Measurements from ENCODE around the gene ASCC1. TPM values are rescaled to one million over a fixed set of nuclear protein-coding genes. Genes with fewer than 3 reads are reported as not detected.
"Not testable (repeated sequence)": the region's sequence is repeated elsewhere in the genome, so short reads cannot be mapped to it uniquely, and the experiment has no call there.

ASCC1 gene
- polyA plus RNA-seq, 1 donor: 22.8 TPM

DNA sequence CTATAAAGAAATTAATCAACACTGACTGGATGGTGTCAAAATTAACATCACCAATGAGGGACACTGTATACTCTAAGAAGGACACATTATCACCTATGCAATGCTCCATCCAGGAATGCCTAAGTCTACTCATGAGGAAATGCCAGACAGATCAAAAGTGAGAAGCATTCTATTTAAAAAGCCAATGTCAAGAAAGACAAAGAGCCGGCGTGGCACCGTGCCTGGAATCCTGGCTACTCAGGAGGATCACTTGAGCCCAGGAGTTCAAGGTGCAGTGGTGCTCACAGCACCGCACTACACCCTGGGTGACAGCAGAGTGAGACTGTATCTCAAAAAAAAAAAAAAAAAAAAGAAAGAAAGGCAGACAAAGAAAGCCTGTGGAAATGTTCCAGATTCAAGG lies 45.8 kb downstream of the ASCC1 start:
- no peak for DNase-seq

DNA sequence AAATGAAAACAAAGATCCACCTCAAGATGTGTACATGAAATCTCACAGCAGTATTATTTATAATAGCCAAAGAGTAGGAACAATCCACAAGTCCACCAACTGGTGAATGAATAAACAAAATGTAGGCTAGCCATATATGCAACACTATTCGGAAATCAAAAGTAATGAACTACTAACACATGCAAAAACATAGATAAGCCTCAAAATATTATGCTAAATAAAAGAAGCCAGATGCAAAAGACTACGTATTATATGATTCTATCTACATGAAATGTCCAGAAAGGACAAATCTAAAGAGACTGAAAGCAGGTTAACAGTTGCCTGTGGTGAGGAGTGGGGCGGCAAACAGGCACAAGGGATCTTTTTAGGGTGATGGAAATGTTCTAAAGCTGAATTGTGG lies 49.0 kb downstream of the ASCC1 start:
- DNase-seq: no peak

DNA sequence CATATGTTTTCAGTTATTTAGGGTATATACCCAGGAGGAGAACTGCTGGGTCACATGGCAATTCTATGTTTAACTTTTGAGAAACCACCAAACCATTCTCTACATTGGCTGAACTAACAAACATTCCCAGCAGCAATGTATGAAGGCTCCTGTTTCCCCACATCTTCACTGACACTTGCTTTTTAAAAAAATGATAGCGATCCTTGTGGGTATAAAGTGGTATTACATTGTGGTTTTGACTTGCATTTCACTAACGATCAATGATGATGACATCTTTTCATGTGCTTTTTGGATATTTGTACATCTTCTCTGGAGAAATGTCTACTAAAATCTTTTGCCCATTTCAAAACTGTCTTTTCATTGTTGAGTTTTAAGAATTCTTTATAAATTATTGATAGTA lies 51.5 kb downstream of the ASCC1 start:
- DNase-seq: no peak

DNA sequence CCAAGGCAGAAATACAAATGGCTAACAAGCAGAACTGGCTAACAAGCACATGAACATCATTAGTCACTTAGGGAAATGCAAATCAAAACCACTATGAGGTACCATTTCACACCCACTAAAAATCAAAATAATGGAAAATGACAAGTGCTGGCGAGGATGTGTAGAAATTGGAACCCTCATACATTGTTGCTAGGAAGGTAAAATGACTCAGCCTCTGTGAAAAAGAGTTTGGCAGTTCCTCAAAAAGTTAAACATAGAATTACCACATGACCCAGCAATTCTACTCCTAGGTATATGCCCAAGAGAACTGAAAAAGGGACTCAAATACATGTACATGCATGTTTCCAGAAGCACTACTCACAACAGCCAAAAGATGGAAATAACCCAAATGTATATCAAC lies 53.1 kb downstream of the ASCC1 start:
- no peak for DNase-seq

DNA sequence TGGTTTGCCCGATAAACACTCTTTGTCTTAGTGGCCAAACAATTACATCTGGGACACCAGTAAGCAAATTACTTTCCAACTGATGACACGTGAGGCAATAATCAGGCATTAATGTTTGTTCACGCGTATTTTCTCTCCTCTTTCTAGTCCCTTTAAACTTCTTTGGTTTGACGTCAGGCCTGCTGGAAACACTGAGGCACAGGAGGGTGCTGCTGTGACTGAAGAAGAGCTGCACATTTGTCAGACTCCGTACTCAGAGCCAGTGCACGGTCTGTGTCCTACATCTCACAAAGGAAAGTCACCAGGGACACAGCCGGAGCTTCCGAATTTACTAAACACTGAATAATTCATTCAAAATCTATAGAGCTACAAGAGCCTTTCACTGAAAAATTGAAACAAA lies 57.9 kb downstream of the ASCC1 start:
- DNase-seq: no peak

DNA sequence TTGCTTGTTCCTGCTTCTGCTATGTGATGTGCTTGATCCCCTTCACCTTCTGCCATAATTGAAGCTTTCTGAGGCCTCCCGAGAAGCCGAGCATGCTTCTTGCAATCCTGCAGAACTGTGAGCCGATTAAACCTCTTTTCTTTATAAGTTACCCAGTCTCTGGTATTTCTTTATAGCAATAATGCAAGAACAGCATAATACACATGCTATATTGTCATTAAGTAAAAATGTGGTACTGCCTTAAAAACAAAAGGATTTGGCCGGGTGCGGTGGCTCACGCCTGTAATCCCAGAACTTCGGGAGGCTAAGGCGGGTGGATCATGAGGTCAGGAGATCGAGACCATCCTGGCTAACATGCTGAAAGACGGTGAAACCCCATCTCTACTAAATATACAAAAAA lies 59.9 kb downstream of the ASCC1 start:
- no peak for DNase-seq

DNA sequence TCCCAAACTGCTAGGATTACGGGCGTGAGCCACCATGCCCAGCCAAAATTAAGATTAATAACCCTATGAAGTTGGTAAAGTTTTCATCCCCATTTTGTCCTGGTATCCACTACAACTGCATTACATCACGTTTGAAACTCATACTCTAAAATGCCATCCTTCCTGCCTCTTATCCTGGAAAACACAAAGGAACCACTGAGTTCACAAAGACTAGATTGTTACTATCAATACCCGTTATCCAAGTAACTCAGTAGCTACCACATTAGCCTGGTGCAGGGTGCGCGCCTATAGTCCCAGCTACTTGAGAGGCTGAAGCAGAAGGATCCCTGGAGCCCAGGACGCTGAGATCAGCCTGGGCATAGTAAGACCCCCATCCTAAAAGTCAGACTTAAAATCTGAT lies 63.8 kb downstream of the ASCC1 start:
- no peak for DNase-seq

DNA sequence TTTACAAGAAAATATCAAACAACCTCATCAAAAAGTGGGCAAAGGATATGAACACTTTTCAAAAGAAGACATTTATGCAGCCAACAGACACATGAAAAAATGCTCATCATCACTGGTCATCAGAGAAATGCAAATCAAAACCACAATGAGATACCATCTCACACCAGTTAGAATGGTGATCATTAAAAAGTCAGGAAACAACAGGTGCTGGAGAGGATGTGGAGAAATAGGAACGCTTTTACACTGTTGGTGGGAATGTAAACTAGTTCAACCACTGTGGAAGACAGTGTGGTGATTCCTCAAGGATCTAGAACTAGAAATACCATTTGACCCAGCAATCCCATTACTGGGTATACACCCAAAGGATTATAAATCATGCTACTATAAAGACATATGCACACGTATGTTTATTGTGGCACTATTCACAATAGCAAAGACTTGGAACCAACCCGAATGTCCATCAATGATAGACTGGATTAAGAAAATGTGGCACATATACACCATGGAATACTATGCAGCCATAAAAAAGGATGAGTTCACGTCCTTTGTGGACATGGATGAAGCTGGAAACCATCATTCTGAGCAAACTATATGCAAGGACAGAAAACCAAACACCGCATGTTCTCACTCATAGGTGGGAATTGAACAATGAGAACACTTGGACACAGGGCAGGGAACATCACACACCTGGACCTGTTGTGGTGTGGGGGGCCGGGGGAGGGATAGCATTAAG lies 65.2 kb downstream of the ASCC1 start:
- DNase-seq: not testable (repeated sequence)

DNA sequence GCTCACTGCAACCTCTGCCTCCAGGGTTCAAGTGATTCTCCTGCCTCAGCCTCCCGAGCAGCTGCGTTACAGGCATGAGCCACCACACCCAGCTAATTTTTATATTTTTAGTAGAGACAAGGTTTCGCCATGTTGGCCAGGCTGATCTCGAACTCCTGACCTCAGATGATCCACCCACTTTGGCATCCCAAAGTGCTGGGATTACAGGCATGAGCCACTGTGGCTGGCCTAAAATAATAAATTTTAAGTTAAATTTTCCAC lies 68.8 kb downstream of the ASCC1 start:
- not testable (repeated sequence) for DNase-seq

DNA sequence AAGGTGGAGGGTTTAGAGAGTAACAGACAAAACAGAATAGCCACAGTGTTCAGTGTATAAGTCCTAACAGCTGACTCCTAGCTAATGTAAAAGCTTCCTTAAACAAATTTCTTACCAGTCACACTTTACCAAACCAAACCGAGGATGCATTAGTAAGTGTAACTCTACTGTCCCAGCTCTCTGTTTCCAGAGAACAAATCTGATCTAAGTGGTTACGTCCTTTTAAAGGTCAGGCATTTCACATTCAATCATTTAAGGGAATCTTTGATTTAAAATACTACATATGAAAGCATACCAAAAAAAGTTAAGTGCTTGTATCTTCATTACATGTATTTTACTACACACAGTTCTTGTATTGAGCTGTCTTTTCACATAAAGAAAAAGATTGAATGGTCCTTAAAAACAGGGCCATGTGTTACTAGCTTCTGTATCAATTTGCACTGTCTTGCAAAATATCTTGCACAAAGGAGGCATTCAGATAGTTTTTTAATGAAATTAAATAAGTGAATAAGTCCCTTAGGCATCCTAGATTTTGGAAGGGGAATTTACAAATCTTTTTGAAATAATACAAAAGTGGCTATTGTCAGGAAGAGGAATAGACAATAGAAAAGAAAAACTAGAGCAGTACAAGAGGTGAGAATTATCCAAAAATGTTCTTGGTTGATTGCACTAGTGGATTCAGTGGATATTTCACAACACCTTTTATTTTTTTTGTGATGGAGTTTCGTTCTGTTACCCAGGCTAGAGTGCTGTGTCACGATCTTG lies 69.3 kb downstream of the ASCC1 start:
- DNase-seq: no peak

DNA sequence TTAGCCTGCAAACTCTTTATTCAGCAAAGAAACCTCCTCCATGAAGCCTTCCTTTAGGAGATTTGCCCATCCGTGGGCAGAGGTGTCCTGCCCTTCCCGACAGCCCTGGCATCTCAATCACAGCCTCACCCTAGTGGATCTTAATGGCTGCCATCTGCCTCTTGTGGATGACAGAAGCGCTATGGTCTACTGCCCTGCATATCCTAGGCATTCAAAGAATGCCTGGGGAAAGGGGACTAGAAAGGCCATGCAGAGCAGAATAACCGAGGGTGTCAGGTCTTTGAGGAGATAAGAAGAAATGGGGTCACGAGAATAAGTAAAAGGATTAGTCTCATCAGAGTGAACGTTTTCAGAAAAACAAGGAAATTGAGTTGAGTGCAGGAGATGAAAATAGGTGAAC lies 70.0 kb downstream of the ASCC1 start:
- no peak for DNase-seq

DNA sequence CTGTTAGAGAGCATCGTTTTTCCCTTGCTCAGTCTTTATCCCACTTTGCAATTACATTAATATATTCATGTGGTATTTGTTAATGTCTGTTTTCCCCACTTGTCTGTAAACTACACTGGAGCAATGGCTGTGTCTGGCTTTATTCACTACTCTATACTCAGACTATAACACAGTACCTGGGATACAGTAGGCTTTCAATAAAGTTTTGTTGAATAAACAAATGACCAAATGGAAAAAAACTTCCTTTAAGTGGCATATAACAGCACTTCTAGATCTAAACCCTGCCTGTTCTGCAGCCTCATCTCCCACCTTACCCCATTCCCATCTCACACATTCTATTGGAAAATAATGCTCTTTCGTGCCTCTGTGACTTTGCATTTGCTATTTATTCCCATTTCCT lies 70.4 kb downstream of the ASCC1 start:
- DNase-seq: no peak

DNA sequence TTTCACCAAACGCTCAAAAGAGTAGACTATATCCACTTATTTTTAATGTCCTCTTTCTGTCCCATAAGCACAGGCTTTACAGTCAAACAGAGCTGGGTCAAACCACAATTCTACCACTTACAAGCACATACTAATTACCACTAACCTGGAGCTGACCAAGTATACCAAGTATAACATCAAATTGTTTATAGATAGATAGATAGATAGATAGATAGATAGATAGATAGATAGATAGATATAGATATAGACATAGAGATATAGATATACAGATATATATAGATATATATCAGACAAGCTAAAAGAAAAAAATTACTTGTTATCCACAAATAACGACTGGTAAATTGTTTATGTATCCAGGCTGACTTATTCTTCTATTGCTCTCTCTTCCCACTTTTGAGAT lies 75.2 kb downstream of the ASCC1 start:
- no peak for DNase-seq

DNA sequence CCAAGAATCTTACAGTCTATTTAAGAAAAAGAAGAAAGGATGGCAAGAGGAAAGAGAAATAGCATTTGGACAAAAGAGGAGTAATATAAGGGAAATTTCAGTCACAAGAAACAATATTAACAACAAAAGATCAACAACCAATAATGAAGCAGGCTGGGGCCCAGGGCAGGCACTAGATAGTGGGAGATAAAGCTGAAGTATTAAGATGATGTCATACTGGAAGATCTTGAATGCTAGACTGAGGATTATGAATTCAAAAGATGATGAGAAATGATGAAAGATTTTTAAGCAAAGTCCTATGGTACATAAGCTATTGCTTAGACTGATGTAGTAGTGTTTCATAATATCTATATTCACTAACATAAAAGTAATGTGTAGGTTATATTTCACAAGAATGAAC lies 75.9 kb downstream of the ASCC1 start:
- DNase-seq: no peak

DNA sequence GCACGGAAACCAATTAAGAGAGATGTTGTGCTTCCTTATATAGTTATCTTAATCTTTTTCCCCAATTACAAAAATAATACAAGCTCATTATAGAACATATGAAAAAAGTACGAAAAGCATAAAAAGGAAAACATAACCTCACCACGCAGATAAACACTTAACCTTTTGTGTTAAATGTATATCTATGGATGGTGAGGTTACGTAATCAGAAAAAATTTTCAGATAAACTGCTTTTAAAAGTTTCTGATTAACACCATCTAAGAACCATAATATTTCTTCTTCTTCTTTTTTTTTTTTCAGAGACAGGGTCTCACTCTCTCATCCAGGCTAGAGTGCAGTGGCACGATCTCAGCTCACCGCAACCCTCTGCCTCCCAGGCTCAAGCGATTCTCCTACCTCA lies 78.5 kb downstream of the ASCC1 start:
- DNase-seq: no peak

DNA sequence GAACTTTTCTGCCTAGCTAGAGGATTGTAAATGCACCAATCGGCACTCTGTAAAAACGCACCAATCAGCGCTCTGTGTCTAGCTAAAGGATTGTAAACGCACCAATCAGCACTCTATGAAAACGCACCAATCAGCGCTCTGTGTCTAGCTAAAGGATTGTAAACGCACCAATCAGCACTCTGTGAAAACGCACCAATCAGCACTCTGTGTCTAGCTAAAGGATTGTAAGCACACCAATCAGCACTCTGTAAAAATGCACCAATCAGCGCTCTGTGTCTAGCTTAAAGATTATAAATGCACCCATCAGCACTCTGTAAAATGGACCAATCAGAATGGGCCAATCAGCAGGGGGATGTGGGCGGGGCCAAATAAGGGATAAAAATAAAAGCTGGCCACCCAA lies 79.9 kb downstream of the ASCC1 start:
- not testable (repeated sequence) for DNase-seq

DNA sequence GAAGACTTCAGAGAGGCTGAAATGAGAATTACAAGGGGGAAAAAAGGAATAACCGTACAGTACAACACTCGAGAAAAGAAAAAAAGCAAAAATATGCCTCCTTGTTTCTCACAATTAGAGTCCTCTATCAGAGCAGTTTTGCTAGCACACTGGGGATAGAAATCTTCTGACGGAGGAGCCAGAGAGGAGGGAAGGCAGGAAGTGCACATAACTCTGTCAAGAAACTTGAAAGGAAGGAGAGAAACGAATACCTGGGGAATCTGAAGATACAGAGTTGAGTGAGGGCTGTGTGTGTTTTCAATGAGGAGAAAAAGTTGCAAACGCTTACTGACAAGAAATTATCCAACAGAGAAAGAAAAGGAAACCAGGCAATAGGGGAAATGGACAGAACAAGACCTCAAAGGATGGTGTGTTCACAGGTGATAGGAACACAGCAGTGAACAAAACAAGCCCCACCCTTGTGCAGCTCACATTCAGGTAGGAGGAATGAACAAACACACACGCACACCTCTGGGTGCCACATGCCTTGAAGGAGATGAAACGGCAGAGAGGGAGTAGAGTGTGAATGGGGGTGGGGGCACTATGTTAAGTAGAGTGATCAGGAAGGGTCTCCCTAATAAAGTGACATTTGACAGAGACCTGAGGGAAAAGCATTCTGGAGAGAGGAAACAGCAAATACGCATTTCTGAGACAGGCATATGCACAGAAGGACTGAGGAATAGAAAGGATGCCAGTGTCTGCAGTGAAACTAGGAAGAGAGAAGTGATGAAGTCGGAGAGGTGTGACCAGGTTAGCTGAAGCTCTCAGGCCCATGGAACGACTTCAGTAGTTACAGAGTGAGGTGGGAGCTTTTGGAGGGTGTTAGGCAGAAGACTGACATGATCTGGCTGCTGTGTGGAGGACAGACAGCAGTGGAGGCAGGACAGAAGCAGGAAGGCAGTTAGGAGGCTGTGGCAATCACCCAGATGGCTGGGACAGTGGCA lies 81.0 kb downstream of the ASCC1 start:
- no peak for DNase-seq

DNA sequence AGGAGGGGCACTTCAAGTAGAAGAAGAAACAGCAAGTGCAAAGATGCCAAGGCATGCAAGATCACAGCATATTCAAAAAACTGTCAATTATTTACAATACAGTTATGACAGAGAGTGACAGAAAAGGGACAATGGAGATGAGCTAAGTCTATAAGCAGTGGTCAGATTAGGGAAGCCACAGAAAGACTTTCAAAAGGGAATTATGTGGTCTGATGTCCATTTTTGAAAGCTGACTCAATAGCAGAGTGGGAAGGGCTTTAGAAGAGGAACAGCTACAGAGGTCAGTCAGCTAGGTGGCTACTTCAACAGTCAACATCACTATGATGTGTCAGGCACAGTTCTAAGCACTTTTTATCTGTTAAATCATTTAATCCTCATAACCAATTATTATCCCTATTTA lies 82.6 kb downstream of the ASCC1 start:
- DNase-seq: no peak

DNA sequence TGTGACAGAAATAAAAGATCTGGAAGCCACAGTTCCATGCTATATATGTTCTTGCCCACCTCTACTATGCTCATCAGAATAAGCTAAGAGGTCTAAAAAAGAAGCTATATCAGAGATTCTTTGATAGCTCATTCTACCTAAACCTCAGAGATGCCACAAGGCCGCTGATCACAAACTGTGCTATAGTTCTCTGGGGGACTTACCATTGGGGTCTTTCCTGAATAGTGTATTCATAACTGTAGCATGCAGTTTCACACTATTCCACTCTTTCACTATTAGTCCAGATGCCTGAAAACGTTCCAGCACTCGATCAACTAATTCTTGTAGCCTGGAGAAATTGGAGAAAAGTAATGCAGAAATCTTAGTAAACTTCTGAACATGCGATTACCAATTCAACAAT lies 83.2 kb downstream of the ASCC1 start:
- DNase-seq: no peak

DNA sequence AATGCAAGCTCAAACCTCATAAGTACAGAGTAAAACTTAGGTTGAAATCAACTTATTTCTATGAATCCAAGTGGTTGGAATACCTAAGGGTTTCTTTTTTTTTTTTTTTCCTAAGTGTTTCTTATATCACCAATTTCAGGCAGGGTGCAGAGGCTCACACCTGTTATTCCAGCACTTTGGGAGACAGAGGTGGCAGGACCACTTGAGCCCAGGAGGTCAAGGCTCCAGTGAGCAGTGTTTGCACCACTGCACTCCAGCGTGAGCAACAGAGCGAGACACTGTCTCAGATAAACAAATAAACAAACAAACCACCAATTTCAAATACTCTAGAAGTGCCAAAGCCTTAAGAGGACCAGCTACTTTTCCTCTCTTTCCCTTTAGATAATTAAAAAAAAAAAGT lies 88.5 kb downstream of the ASCC1 start:
- no peak for DNase-seq

DNA sequence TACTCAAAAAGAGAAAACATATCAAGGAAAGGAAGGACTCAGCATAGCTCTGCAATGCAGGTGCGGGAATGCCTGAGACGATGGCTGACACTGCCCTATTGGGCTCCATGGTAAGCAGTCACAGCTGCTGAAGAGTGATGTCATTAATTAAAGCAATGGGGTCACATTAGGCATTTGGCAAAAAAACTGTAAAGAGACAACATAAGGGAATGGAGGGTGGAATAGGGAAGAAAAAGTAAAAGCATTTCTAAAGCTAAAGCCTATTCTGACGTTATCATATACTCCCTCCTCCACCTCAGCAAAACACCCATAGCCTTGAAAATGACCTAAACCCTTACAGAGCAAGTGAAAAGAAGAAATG lies 89.2 kb downstream of the ASCC1 start:
- DNase-seq: no peak

DNA sequence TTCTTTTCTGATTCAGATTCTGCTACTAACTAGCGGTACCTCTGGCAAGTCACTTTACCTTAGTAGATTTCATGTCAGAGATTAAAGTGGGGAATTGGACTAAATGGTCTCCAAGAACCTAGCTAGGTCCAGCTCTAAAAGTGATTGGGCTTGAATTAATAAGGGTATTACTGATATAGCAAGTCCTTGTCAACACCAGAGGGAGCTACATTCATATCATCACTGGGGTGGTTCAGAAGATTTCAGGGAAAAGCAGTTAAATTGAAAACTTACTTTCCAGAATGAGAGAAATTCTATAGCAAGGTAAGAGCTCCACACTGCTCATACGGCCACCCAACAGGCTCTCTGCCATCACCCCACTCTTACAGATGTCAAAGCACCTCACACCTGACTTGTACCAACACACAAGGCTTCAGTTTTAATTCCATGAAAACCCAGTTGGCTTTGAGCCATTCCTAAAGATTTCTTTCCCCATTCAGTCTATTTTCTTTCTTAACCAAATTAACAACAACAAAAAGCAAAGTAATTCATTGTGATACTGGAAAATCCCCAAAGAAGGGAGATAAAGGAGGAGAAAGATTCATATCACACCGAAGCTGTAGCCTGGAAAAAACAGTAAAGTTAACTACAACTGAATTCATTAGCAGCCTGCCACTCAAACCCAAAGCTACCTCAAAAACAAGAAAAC lies 89.7 kb downstream of the ASCC1 start:
- DNase-seq: no peak

DNA sequence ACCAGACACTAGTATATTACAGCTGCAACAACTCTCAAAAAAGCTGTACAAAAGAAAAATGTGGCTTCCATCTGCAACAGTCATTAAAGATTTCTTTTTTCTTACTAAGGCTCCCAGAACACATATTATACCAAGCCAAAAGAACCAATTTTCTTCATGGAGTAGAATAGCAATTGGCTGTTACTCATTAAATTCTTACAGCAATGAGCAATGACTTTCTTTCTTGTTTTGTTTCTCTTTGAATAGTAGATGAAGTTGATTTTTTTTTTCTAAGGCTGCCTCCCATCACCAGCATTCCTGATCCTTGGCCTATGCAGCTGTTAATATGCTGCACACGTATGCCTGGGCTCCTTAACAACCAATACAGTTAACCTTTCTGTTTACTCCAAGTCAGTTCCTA lies 91.1 kb downstream of the ASCC1 start:
- DNase-seq: peak; percentile 14

Measured in hindlimb muscle (tissue), 1 donor.